Measurements from ENCODE around the gene PLEKHG4B. TPM values are rescaled to one million over a fixed set of nuclear protein-coding genes. Genes with fewer than 3 reads are reported as not detected.

The PLEKHG4B gene
- total and polyA plus RNA-seq, 9 donors = 0.46 to 2.9 (median 1.1) TPM

DNA sequence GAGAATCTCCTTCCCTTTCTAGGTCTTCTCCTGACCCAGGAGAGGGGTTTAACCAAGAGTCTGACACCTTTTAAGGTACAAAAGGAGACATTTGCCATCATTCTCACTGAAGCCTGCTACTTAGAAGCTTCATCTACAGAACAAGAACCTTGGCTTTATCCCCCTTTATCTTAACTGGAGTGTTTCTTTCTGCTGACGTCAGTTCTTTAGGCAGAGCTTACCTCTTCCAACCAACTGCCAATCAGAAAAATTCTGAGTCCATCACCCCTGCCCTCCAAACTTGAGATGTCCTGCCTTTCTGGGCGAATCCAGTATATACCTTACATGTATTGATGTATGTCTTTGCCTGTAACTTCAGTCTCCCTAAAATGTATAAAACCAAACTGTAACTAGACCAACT, 37.2 kb downstream of the PLEKHG4B start:
- Histone ChIP-seq H3K27ac (ENCODE audit: low read length) (no peak overlapping the region), H3K27me3 (ENCODE audit: control insufficient read depth, insufficient read depth, low read length) (no peaks in the 10 kb centered on the region), H3K4me3 (ENCODE audit: low read length) (no peak overlapping the region), H3K9me3 (replicated peaks; ENCODE audit: control insufficient read depth, low read depth, low read length) (peaks cover 4% of the 10 kb centered on the region), H3K36me3 (ENCODE audit: control insufficient read depth, insufficient read depth, low read length) (no peaks in the 10 kb centered on the region), H3K4me1 (ENCODE audit: control insufficient read depth, insufficient read depth, low read length) (no peaks in the 10 kb centered on the region)
- DNase-seq = no peak
- 75% methylated on average over 2 of the region's 2 CpGs for WGBS (ENCODE audit: insufficient coverage)

DNA sequence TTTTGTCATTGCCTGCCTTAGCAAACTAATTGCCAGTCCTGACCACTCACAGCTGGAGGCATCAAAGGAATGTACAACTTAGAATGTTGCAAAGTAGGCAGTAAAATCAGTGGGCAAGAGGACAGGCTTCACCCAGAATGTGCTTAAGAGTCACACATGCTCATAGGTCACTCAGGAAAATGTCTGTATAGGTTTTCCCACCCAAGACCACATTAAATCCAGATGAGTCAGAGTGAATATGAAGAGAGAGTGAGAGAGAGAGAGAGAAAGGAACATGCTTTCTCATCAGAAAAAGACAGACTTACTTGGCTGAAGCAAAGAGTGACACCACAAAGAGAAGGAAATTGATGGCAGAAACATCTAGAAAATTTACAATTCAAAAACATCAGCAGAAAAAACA, 37.9 kb downstream of the PLEKHG4B start:
- no peak for DNase-seq
- H3K4me3 ChIP-seq (ENCODE audit: low read length) = no peak overlapping the region
- H3K4me1 ChIP-seq (ENCODE audit: control insufficient read depth, insufficient read depth, low read length) = no peaks in the 10 kb centered on the region
- no peaks in the 10 kb centered on the region for H3K36me3 ChIP-seq (ENCODE audit: control insufficient read depth, insufficient read depth, low read length)
- no peaks in the 10 kb centered on the region for H3K27me3 ChIP-seq (ENCODE audit: control insufficient read depth, insufficient read depth, low read length)
- peaks cover 4% of the 10 kb centered on the region for H3K9me3 ChIP-seq (replicated peaks; ENCODE audit: control insufficient read depth, low read depth, low read length)
- no peak overlapping the region for H3K27ac ChIP-seq (ENCODE audit: low read length)

DNA sequence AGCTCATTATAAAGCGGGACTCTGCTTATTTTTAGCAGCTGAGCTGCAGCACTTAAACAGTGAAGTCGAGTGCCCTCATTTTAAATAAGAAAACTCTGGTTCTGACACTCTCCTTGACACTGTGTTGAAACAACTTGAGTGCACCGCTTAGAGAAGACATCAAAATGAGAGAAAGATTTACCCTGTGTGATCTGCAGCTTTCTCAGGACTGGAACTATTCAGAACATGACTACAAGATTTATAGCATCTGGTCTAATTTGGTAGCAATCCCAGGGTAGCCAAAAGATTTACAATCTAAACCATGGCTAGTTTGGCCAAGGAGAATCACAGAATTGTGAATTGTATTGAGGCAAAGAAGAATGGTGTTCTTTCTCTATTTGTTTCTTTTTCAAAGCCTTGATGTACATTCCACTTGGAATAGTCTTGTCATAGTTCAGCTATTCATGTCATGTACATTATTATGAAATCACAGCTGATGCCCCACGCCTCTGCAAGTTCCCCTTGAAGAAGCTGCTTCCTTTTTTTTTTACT, 38.7 kb downstream of the PLEKHG4B start:
- Histone ChIP-seq H3K36me3 (ENCODE audit: control insufficient read depth, insufficient read depth, low read length) (no peaks in the 10 kb centered on the region), H3K4me1 (ENCODE audit: control insufficient read depth, insufficient read depth, low read length) (no peaks in the 10 kb centered on the region), H3K27ac (ENCODE audit: low read length) (no peak overlapping the region), H3K4me3 (ENCODE audit: low read length) (no peak overlapping the region), H3K9me3 (replicated peaks; ENCODE audit: control insufficient read depth, low read depth, low read length) (peaks cover 4% of the 10 kb centered on the region), H3K27me3 (ENCODE audit: control insufficient read depth, insufficient read depth, low read length) (no peaks in the 10 kb centered on the region)
- 80% methylated on average over 2 of the region's 4 CpGs for WGBS (ENCODE audit: insufficient coverage)
- DNase-seq = no peak

DNA sequence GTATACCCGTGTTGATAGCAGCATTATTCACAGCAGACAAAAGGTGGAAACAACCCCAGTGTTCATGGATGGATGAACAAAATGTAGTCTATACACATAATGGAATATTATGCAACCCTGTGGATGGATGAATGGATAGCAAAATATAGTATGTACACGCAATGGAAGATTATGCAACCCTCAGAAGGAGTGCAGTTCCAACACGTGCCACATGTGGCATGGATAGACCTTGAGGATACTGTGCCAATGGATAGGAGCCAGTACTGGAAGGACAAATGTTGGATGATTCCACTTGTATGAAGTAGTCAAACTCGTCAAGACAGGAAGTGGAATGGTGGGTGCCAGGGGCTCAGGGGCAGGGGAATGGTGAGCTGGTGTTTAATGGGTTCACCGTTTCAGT, 44.9 kb downstream of the PLEKHG4B start:
- Histone ChIP-seq H3K4me3 (ENCODE audit: low read length) (no peak overlapping the region), H3K9me3 (replicated peaks; ENCODE audit: control insufficient read depth, low read depth, low read length) (peaks cover 3% of the 10 kb centered on the region), H3K27ac (ENCODE audit: low read length) (no peak overlapping the region), H3K4me1 (ENCODE audit: control insufficient read depth, insufficient read depth, low read length) (no peaks in the 10 kb centered on the region), H3K36me3 (ENCODE audit: control insufficient read depth, insufficient read depth, low read length) (no peaks in the 10 kb centered on the region), H3K27me3 (ENCODE audit: control insufficient read depth, insufficient read depth, low read length) (no peaks in the 10 kb centered on the region)
- 93% methylated on average over 4 of the region's 5 CpGs for whole genome bisulfite sequencing (ENCODE audit: insufficient coverage)
- DNase-seq = no peak

DNA sequence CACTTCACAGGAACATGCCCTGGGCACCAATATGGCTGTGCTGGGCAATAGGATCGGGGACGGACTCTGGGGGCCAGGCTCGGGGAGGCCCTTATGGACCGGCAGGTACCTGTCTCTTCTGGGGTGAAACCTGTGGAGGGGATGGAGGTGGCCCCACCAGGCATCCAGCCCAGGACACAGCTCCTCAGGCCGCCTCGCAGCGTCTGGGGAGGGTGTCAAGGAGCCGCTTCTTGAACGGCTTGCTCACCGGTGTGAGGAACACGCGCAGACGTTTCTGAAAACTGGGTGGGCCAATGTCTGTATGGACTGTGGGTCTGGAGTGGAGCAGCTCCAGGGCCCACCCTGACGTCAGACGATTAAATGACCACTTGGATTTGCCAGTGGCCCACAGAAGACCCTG, 45.8 kb downstream of the PLEKHG4B start:
- WGBS (ENCODE audit: insufficient coverage) = 93% methylated on average over 4 of the region's 15 CpGs
- no peak overlapping the region for H3K27ac ChIP-seq (ENCODE audit: low read length)
- H3K27me3 ChIP-seq (ENCODE audit: control insufficient read depth, insufficient read depth, low read length) = no peaks in the 10 kb centered on the region
- peaks cover 3% of the 10 kb centered on the region for H3K9me3 ChIP-seq (replicated peaks; ENCODE audit: control insufficient read depth, low read depth, low read length)
- H3K4me3 ChIP-seq (ENCODE audit: low read length) = no peak overlapping the region
- no peaks in the 10 kb centered on the region for H3K4me1 ChIP-seq (ENCODE audit: control insufficient read depth, insufficient read depth, low read length)
- no peak for DNase-seq
- H3K36me3 ChIP-seq (ENCODE audit: control insufficient read depth, insufficient read depth, low read length) = no peaks in the 10 kb centered on the region

DNA sequence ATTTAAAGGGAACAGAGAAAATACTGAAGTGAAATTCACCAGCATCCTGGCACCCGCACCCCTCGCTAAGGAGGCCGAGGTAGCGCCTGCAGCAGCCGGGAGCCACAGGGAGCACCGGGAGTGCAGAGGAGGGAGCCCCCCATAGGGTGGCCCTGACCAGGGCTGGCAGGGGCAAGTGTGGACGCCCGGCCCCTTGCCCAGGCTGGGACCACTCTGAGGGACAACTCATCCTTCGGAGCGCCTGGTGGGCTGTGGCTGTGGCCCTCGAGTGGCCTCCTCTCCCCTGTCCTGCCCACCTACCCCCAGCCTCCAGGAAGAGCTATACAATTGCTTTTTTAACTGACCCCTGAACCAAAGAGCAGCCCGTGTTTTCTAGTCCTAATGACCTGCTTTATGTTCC, 47.0 kb downstream of the PLEKHG4B start:
- no peaks in the 10 kb centered on the region for H3K27me3 ChIP-seq (ENCODE audit: control insufficient read depth, insufficient read depth, low read length)
- DNase-seq = no peak
- WGBS (ENCODE audit: insufficient coverage) = 73% methylated on average over 11 of the region's 12 CpGs
- no peaks in the 10 kb centered on the region for H3K36me3 ChIP-seq (ENCODE audit: control insufficient read depth, insufficient read depth, low read length)
- H3K27ac ChIP-seq (ENCODE audit: low read length) = no peak overlapping the region
- H3K9me3 ChIP-seq (replicated peaks; ENCODE audit: control insufficient read depth, low read depth, low read length) = peaks cover 3% of the 10 kb centered on the region
- no peaks in the 10 kb centered on the region for H3K4me1 ChIP-seq (ENCODE audit: control insufficient read depth, insufficient read depth, low read length)
- no peak overlapping the region for H3K4me3 ChIP-seq (ENCODE audit: low read length)

DNA sequence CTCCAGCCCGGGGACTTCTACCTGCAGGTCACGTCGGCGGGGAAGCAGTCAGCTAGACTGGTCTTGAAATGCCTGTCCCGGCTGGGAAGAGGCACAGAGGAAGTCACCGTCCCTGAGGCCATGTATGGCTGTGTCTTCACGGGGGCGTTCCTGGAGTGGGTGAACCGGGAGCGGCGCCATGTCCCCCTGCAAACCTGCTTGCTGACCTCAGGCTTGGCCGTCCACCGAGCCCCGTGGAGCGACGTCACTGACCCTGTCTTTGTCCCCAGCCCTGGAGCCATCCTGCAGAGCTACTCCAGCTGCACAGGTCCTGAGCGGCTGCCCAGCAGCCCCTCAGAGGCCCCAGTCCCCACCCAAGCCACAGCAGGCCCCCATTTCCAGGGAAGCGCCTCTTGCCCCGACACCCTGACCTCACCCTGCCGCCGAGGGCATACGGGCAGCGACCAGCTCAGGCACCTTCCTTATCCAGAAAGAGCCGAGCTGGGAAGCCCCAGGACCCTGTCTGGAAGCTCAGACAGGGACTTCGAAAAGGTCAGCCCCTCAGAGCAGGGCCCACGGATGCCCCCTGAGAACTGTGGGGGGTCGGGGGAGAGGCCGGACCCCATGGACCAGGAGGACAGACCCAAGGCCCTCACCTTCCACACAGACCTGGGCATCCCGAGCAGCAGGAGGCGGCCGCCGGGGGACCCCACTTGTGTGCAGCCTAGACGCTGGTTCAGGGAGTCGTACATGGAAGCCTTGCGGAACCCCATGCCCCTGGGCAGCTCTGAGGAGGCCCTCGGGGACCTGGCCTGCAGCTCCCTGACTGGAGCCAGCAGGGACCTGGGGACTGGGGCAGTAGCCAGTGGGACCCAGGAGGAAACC, 47.8 kb downstream of the PLEKHG4B start:
- WGBS (ENCODE audit: insufficient coverage) = 83% methylated on average over 30 of the region's 36 CpGs
- H3K4me3 ChIP-seq (ENCODE audit: low read length) = no peak overlapping the region
- H3K4me1 ChIP-seq (ENCODE audit: control insufficient read depth, insufficient read depth, low read length) = no peaks in the 10 kb centered on the region
- no peaks in the 10 kb centered on the region for H3K27me3 ChIP-seq (ENCODE audit: control insufficient read depth, insufficient read depth, low read length)
- no peak overlapping the region for H3K27ac ChIP-seq (ENCODE audit: low read length)
- peaks cover 3% of the 10 kb centered on the region for H3K9me3 ChIP-seq (replicated peaks; ENCODE audit: control insufficient read depth, low read depth, low read length)
- no peak for DNase-seq
- no peaks in the 10 kb centered on the region for H3K36me3 ChIP-seq (ENCODE audit: control insufficient read depth, insufficient read depth, low read length)

DNA sequence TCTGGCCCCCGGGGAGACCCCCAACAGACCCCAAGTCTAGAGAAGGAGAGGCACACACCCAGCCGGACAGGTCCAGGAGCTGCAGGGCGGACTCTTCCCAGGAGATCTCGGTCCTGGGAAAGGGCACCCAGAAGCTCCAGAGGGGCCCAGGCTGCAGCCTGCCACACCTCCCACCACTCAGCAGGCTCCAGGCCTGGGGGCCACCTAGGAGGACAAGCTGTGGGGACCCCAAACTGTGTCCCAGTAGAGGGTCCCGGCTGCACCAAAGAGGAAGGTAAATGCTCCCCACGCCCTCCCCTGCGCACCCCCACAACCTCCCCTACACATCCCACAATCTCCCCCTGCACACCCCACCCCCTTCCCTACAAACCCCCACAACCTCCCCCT, 48.5 kb downstream of the PLEKHG4B start:
- whole genome bisulfite sequencing (ENCODE audit: insufficient coverage) = 89% methylated on average over 3 of the region's 7 CpGs
- Histone ChIP-seq H3K4me3 (ENCODE audit: low read length) (no peak overlapping the region), H3K9me3 (replicated peaks; ENCODE audit: control insufficient read depth, low read depth, low read length) (peaks cover 3% of the 10 kb centered on the region), H3K36me3 (ENCODE audit: control insufficient read depth, insufficient read depth, low read length) (no peaks in the 10 kb centered on the region), H3K4me1 (ENCODE audit: control insufficient read depth, insufficient read depth, low read length) (no peaks in the 10 kb centered on the region), H3K27me3 (ENCODE audit: control insufficient read depth, insufficient read depth, low read length) (no peaks in the 10 kb centered on the region), H3K27ac (ENCODE audit: low read length) (no peak overlapping the region)
- DNase-seq = no peak

DNA sequence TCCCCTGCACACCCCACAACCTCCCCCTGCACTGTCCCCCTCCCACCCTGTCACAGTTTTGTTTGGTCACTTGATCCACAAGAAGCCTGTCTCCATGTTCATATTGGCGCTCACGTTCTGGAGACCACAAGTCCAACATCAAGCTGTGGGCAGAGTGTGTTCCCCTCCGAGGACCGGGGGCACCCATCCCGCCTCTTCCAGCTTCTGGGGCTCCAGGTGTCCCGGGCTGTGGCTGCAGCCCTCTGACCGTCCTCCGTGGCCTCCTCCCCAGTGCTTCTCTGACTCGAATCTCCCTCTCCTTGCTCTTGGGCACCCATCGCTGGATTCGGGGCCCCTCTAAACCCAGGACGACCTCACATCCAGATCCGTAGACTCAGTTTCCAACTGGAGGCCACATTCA, 49.2 kb downstream of the PLEKHG4B start:
- no peaks in the 10 kb centered on the region for H3K36me3 ChIP-seq (ENCODE audit: control insufficient read depth, insufficient read depth, low read length)
- H3K4me3 ChIP-seq (ENCODE audit: low read length) = no peak overlapping the region
- H3K27me3 ChIP-seq (ENCODE audit: control insufficient read depth, insufficient read depth, low read length) = no peaks in the 10 kb centered on the region
- H3K27ac ChIP-seq (ENCODE audit: low read length) = no peak overlapping the region
- no peaks in the 10 kb centered on the region for H3K4me1 ChIP-seq (ENCODE audit: control insufficient read depth, insufficient read depth, low read length)
- WGBS (ENCODE audit: insufficient coverage) = 73% methylated on average over 4 of the region's 13 CpGs
- no peak for DNase-seq
- no peaks in the 10 kb centered on the region for H3K9me3 ChIP-seq (replicated peaks; ENCODE audit: control insufficient read depth, low read depth, low read length)

DNA sequence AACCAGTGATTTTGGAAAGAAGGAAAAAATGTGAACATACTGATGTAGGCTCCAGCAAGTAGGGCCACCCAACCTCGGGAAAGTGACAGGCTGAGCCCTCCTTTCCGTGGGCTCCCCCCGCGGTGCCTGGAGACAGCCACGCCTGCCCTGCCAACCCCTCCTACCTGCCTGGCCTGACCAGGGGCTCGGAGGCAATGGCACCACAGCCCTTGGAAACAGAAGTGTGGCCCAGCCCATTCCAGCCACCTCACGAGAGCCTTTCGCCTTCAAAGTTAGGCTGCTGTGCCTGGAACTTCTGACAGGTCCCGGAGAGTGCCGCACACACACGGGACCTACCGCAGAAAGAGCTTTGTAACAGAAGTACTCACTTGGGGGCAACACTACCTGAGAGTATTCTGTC, 49.8 kb downstream of the PLEKHG4B start:
- DNase-seq = no peak
- WGBS (ENCODE audit: insufficient coverage) = 80% methylated on average over 12 of the region's 12 CpGs

More for the DNA sequence above, 49.8 kb downstream of the PLEKHG4B start:
- Histone ChIP-seq H3K4me1 (ENCODE audit: control insufficient read depth, insufficient read depth, low read length) (no peaks in the 10 kb centered on the region), H3K27ac (ENCODE audit: low read length) (no peak overlapping the region), H3K36me3 (ENCODE audit: control insufficient read depth, insufficient read depth, low read length) (no peaks in the 10 kb centered on the region), H3K4me3 (ENCODE audit: low read length) (no peak overlapping the region), H3K9me3 (replicated peaks; ENCODE audit: control insufficient read depth, low read depth, low read length) (peaks cover 2% of the 10 kb centered on the region), H3K27me3 (ENCODE audit: control insufficient read depth, insufficient read depth, low read length) (no peaks in the 10 kb centered on the region)

Data from muscle of leg (tissue), 11 donors.